Caki2 (cell line): ENCODE results near the gene SSRP1. TPM values are rescaled to one million over a fixed set of nuclear protein-coding genes. Genes with fewer than 3 reads are reported as not detected.
"Not testable (repeated sequence)": the region's sequence is repeated elsewhere in the genome, so short reads cannot be mapped to it uniquely, and the experiment has no call there.

Experiments used
- DNase-seq: peaks from one replicate; pipeline ENCODE4 v3.0.0-alpha.2; 2015; ENCODE audit warnings: low read depth
- in situ Hi-C: cut with HindIII; loops from 2 replicates; pipeline ENCODE4 v1.10.0; 2016; ENCODE audit warnings: low sequenced_read_pairs, low pct_unique_long_range_greater_than_20kb, mixed read lengths
- total RNA-seq: library from RNA; depleted of rRNA; stranded (reverse); fragments of >200 nt; shearing (Covaris generic); gene quantifications from 2 replicates; pipeline ENCODE4 v1.2.3, GENCODE V29; 2014; ENCODE audit warnings: low replicate concordance; rRNA removed

SSRP1 gene
- total RNA-seq, 1 experiment from 2014 or later: 147 TPM

DNA sequence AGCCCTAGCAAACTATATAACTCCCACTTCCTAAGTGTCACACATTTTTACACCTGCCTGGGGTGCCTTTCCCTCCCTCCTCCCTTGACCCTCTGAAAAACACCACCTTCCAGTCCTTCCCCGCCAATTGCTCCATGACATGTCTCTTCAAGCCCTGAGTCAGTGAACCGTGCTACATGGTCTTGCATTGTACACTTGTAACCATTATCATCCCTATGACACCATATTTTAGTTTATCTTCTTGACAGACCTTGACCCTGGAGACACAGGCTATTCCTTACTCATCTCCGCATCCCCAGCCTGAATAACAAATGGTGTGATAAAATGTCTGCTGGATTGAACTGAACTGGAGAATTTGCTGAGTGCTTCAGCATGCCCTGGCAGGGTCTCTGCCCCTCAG, 47.8 kb downstream of the SSRP1 start:
- in situ Hi-C loops: no loop called here
- peak; percentile 4 for DNase-seq

- no peak for DNase-seq
- in situ Hi-C loops: no loop called here
These were observed 52.3 kb downstream of the SSRP1 start for GRCh38 chr11:57283231-57283990.

- DNase-seq, in situ Hi-C loops: not testable (repeated sequence)
These were observed 54.1 kb downstream of the SSRP1 start for GRCh38 chr11:57281546-57281945.

GRCh38 chr11:57279116-57279515, 56.6 kb downstream of the SSRP1 start:
- DNase-seq: no peak
- in situ Hi-C loops: no loop called here

GRCh38 chr11:57278721-57279095, 57.0 kb downstream of the SSRP1 start:
- no peak for DNase-seq
- in situ Hi-C loops: no loop called here

GRCh38 chr11:57277845-57278720, 57.6 kb downstream of the SSRP1 start:
- in situ Hi-C loops: no loop called here
- DNase-seq: peak; percentile 70

GRCh38 chr11:57276971-57277675, 58.6 kb downstream of the SSRP1 start:
- in situ Hi-C loops: no loop called here
- no peak for DNase-seq

- no peak for DNase-seq
- in situ Hi-C loops: no loop called here
These were observed 59.3 kb downstream of the SSRP1 start for GRCh38 chr11:57276169-57276970.

Other genes starting within 250 kb of the SSRP1 start
- not detected in 2 replicates for gene LRRC55, start 153.9 kb downstream of the SSRP1 start, total RNA-seq
- gene APLNR, start 98.6 kb downstream of the SSRP1 start, total RNA-seq: not detected in 2 replicates
- 56.6 and 70.7 TPM in 2 replicates for gene TNKS1BP1, start 10.9 kb downstream of the SSRP1 start, total RNA-seq
- not detected in 2 replicates for gene P2RX3, start 2.5 kb upstream of the SSRP1 start, total RNA-seq
- gene PRG3, start 45.3 kb upstream of the SSRP1 start, total RNA-seq: not detected in 2 replicates
- gene PRG2, start 54.8 kb upstream of the SSRP1 start, total RNA-seq: not detected in 2 replicates
- gene SLC43A3, start 91.2 kb upstream of the SSRP1 start, total RNA-seq: 0.41 and 0.67 TPM in 2 replicates
- not detected in 2 replicates for gene RTN4RL2, start 124.6 kb upstream of the SSRP1 start, total RNA-seq
- gene SLC43A1, start 179.8 kb upstream of the SSRP1 start, total RNA-seq: not detected in 2 replicates
- gene TIMM10, start 194.9 kb upstream of the SSRP1 start, total RNA-seq: 27.5 and 40.9 TPM in 2 replicates
- not detected in 2 replicates for gene SMTNL1, start 201.7 kb upstream of the SSRP1 start, total RNA-seq
- gene UBE2L6, start 231.8 kb upstream of the SSRP1 start, total RNA-seq: 30.8 and 46.5 TPM in 2 replicates